Stimulated activated CD8-positive, alpha-beta memory T cell treated with anti-CD3 and anti-CD28 coated beads, Interleukin-12 subunit alpha, Interleukin-12 subunit beta, amount 100 ng/mL, for 4 hours (primary cell): Measurements from ENCODE around the gene NLRP14.

ENCODE experiments used
- DNase-seq: peaks from one replicate; pipeline ENCODE4 v3.0.0-alpha.2; 2020; ENCODE audit warnings: low read depth

Gene NLRP14

GRCh38 chr11:7056828-7057513 lies 36.7 kb downstream of the NLRP14 start:
- DNase-seq = no peak

- no peak for DNase-seq
These were observed 37.4 kb downstream of the NLRP14 start for GRCh38 chr11:7057641-7058040.

GRCh38 chr11:7060868-7061267 lies 40.6 kb downstream of the NLRP14 start:
- no peak for DNase-seq

- DNase-seq = no peak
These were observed 42.3 kb downstream of the NLRP14 start for GRCh38 chr11:7062534-7062933.

GRCh38 chr11:7072401-7073028 lies 52.2 kb downstream of the NLRP14 start:
- no peak for DNase-seq

- DNase-seq = no peak
These were observed 56.8 kb downstream of the NLRP14 start for GRCh38 chr11:7077101-7077500.

GRCh38 chr11:7079545-7080135 lies 59.4 kb downstream of the NLRP14 start:
- no peak for DNase-seq

- DNase-seq = no peak
These were observed 60.6 kb downstream of the NLRP14 start for GRCh38 chr11:7080900-7081299.

- DNase-seq = no peak
These were observed 61.2 kb downstream of the NLRP14 start for GRCh38 chr11:7081441-7081840.

GRCh38 chr11:7088921-7089320 lies 68.6 kb downstream of the NLRP14 start, which contains the start of gene RBMXL2:
RBMXL2 (plus strand) TSS chr11:7088998; CDS start chr11:7089121, 123 bp downstream.
- DNase-seq = no peak

- DNase-seq = no peak
These were observed 69.3 kb downstream of the NLRP14 start for GRCh38 chr11:7089328-7090251.

GRCh38 chr11:7098235-7098832 lies 78.1 kb downstream of the NLRP14 start:
- no peak for DNase-seq

GRCh38 chr11:7115780-7116179 lies 95.5 kb downstream of the NLRP14 start:
- no peak for DNase-seq

GRCh38 chr11:7116370-7116769 lies 96.1 kb downstream of the NLRP14 start:
- no peak for DNase-seq
